ENCODE results near the gene ZNG1B. TPM values are rescaled to one million over a fixed set of nuclear protein-coding genes. Genes with fewer than 3 reads are reported as not detected.
A peak's percentile ranks its signal among the peaks of the same experiment; 100 is the strongest.
"Not testable (repeated sequence)": the region's sequence is repeated elsewhere in the genome, so short reads cannot be mapped to it uniquely, and the experiment has no call there.

The ZNG1B gene
- total RNA-seq, 4 donors from 2014 or later: 18.2 to 41.3 (median 31.8) TPM

GRCh38 chr2:113510913-113511312 lies 73.4 kb downstream of the ZNG1B start:
- H3K4me3 ChIP-seq, H3K27me3 ChIP-seq, H3K36me3 ChIP-seq, H3K9me3 ChIP-seq, H3K4me1 ChIP-seq, DNase-seq, H3K27ac ChIP-seq: not testable (repeated sequence)

- H3K27me3 ChIP-seq, DNase-seq, H3K9me3 ChIP-seq, H3K4me3 ChIP-seq, H3K36me3 ChIP-seq, H3K4me1 ChIP-seq, H3K27ac ChIP-seq: not testable (repeated sequence)
These were observed 74.4 kb downstream of the ZNG1B start for GRCh38 chr2:113511859-113512258.

GRCh38 chr2:113515457-113515856 lies 78.0 kb downstream of the ZNG1B start:
- H3K4me1 ChIP-seq, H3K27me3 ChIP-seq, H3K27ac ChIP-seq, H3K9me3 ChIP-seq, DNase-seq, H3K36me3 ChIP-seq, H3K4me3 ChIP-seq: not testable (repeated sequence)

GRCh38 chr2:113515995-113516394 lies 78.5 kb downstream of the ZNG1B start:
- not testable (repeated sequence) for H3K9me3 ChIP-seq, H3K36me3 ChIP-seq, H3K27ac ChIP-seq, H3K27me3 ChIP-seq, H3K4me3 ChIP-seq, DNase-seq, H3K4me1 ChIP-seq

- not testable (repeated sequence) for H3K4me1 ChIP-seq, H3K36me3 ChIP-seq, H3K27ac ChIP-seq, DNase-seq, H3K4me3 ChIP-seq, H3K9me3 ChIP-seq, H3K27me3 ChIP-seq
These were observed 79.5 kb downstream of the ZNG1B start for GRCh38 chr2:113517025-113517424.

- not testable (repeated sequence) for DNase-seq, H3K36me3 ChIP-seq, H3K4me1 ChIP-seq, H3K9me3 ChIP-seq, H3K27ac ChIP-seq, H3K27me3 ChIP-seq, H3K4me3 ChIP-seq
These were observed 83.3 kb downstream of the ZNG1B start for GRCh38 chr2:113520837-113521236.

GRCh38 chr2:113521492-113521891 lies 84.0 kb downstream of the ZNG1B start:
- H3K36me3 ChIP-seq, DNase-seq, H3K9me3 ChIP-seq, H3K4me1 ChIP-seq, H3K4me3 ChIP-seq, H3K27me3 ChIP-seq, H3K27ac ChIP-seq: not testable (repeated sequence)

- not testable (repeated sequence) for H3K9me3 ChIP-seq, H3K4me3 ChIP-seq, H3K36me3 ChIP-seq, H3K4me1 ChIP-seq, H3K27ac ChIP-seq, DNase-seq, H3K27me3 ChIP-seq
These were observed 87.5 kb downstream of the ZNG1B start for GRCh38 chr2:113524986-113525385.

- H3K9me3 ChIP-seq: not testable (repeated sequence)
- TF ChIP-seq CTCF (IDR thresholded peaks at IDR 0.05): peak in 1 of 6 experiments; percentile 6
These were observed 90.0 kb downstream of the ZNG1B start for GRCh38 chr2:113527350-113528045.

GRCh38 chr2:113528126-113528525 lies 90.6 kb downstream of the ZNG1B start:
- not testable (repeated sequence) for H3K36me3 ChIP-seq, H3K4me1 ChIP-seq, H3K4me3 ChIP-seq, DNase-seq, H3K9me3 ChIP-seq, H3K27me3 ChIP-seq, H3K27ac ChIP-seq

More at GRCh38 chr2:113527350-113528045, 90.0 kb downstream of the ZNG1B start:
- not testable (repeated sequence) for H3K27me3 ChIP-seq, DNase-seq, H3K4me3 ChIP-seq, H3K36me3 ChIP-seq, H3K4me1 ChIP-seq, H3K27ac ChIP-seq

GRCh38 chr2:113528904-113529303 lies 91.4 kb downstream of the ZNG1B start:
- H3K27me3 ChIP-seq, H3K27ac ChIP-seq: not testable (repeated sequence)

GRCh38 chr2:113532991-113533390 lies 95.5 kb downstream of the ZNG1B start:
- H3K4me1 ChIP-seq, H3K4me3 ChIP-seq, H3K27me3 ChIP-seq, H3K9me3 ChIP-seq, DNase-seq, H3K36me3 ChIP-seq, H3K27ac ChIP-seq: not testable (repeated sequence)

More at GRCh38 chr2:113528904-113529303, 91.4 kb downstream of the ZNG1B start:
- not testable (repeated sequence) for H3K4me1 ChIP-seq, H3K9me3 ChIP-seq, H3K36me3 ChIP-seq, H3K4me3 ChIP-seq, DNase-seq

GRCh38 chr2:113536573-113536972 lies 99.1 kb downstream of the ZNG1B start:
- H3K27me3 ChIP-seq, H3K9me3 ChIP-seq, DNase-seq, H3K4me1 ChIP-seq, H3K4me3 ChIP-seq, H3K36me3 ChIP-seq, H3K27ac ChIP-seq: not testable (repeated sequence)

- not testable (repeated sequence) for H3K4me3 ChIP-seq, H3K27me3 ChIP-seq, H3K4me1 ChIP-seq, H3K9me3 ChIP-seq, H3K36me3 ChIP-seq, H3K27ac ChIP-seq, DNase-seq
These were observed 103.3 kb downstream of the ZNG1B start for GRCh38 chr2:113540834-113541203.
